DMS53 (cell line): ENCODE results near the gene TEPSIN.

ENCODE experiments used
- DNase-seq: peaks from one replicate; lab custom pipeline; 2025; lab: John Stamatoyannopoulos, UW

Gene TEPSIN

DNA sequence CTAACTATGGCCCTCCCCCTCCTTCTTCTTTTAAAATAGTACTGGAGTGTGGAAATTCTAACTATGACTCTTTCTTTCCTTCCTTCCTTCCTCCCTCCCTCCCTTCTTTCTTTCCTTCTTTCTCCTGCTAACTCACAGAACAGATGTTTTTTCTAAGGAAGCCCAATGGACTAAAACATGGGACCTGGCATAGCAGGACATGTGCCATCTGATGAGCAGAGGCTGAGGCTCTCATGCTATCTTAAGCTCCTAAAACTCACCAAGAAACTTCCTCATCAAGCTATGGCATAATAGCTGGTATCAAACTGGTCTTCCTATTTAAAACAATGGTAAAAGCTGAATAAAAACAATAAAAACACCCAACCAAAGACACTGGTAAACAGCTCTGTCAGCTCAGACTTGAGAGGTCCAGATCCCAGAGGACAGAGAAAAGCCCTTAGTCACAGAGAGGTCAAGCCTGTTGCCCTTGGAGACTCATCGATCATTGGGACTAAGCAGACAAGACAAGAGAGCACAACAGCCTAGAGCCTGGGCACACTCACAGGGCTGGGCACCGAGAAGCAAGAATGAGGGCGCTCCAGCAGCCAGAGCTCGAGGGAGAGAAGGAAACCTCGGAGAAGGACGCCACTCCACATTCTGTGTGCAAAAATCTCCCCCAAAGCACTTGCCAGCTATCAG, 28.7 kb upstream of the TEPSIN start:
- DNase-seq = no peak

DNA sequence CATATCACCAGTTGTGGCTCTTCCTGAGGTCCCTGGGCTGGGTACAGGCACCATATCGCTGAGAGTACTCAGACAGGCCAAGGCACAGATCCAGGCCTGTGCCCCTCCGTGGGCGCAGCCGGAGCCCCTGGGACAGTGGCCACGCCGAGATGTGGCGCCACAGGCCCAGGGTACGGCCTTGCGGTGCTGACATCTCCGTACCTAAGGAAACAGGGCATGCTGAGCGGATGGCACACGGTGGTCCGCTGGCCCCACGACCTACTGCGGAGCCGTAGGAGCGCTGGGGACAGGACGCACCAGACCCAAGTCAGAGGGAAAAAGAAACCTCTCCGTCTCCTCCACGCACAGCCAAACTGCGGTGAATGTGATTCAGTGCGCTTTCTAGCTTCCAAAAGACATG, 26.7 kb upstream of the TEPSIN start:
- no peak for DNase-seq

DNA sequence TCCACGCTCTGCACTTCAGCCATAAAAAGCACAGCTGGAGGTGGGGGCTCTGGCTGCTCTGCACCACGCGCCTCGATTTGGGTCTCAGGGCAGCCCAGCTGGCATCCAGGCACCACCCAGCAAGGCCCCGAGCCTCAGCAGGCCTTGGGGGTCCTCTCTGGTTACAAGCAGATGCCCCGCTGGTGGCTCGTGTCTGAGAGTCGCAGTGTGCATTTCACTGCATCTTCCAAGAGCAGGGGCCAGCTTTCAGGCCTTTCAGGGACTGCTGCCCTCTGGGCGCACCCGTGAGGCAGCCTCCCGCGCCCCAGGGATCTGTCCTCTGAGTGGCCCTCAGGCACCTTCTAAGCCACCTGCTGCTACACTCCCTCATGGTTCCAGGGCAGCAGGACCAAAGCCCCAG, 25.8 kb upstream of the TEPSIN start:
- no peak for DNase-seq

DNA sequence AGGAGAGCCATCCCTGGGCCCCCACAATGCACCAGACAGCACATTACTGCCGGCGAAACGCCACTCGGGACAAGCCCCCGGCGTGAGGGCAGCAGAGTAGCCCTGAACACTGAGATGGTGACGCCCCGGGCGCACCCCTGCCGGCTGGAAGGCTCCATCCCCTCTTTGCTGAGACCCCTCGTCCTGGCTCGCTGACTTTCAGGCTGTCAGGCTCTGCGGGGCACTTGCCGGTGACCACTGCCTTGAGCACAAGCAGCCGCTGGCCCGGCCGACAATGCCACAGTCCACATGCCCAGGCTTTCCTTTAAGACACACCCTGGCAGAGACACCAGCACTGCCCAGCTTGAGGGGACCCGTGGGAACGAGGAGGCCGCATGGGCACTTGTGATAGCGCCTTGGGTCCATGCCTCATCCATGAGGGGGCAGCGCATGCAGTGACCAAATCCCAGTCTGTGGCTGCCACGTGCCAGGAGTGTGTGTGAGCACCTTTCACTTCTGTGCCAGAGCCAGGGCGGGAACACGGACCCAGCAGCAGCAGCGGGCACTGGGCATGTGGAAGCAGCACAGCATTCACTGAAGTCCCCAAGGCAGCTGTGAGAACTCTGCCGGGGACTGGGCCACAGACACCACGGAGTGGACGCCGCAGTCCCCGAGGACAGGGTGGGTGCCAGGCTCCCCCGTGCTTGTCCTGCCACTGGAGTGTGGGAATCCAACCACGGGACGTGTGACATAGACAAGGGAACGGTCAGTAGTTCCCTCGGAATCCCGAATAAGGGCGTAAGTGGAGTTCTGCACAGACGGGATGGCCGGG, 24.7 kb upstream of the TEPSIN start:
- no peak for DNase-seq

DNA sequence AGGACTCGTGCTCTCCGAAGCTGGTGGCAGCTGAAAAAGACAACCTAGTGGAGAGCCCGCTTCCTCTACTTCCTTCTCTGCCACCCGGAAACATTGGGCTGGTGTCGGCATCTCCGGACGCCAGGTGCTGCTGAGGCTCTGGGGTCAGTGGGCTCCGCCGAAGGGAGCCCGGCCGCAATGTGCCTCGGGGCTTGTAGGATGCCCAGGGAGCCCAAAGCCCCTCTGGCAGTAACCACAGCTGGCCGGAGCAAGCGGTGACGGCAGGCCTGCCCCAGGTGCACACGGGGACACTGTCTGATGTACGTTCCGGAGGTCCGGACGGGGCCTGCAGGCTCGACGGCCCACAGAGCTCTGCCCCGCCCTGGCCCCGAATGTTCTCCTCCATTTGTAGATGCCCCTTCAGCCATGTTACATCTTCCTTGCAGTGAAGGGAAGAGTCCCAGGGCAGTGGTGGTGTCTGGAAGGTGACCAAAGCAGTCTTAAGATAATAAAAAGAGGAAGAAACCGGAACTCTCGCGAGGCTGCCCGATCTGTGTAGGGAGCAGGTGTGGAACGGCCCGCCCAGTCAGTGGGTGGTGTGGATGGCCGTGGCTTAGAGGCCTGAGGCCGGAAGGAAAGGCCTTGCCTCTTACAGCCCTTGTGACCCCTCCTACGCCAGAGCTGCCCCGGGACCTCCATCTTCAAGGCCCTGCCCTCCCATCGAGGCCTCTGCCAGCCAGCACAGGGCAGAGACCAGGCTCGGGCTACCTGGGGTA, 22.9 kb upstream of the TEPSIN start:
- DNase-seq = no peak

DNA sequence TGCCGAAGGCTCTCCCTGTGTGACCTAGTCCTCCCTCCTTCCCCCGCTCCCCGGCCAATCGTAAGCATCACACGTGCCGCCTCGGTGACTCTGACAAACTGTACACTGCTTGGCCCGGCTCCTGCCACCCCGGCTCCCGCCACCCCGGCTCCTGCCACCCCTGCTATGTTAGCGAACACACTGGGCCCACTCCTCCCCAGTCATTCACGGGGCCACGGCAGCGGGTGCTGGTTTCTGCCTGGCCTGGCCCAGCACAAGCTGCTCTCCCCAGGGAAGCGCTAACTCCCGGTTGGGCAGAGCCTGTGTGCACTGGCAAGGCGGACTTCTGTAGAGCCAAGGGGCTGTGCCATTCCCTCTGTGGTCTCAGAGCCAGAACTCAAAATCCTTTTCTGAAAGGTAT, 22.2 kb upstream of the TEPSIN start:
- no peak for DNase-seq

DNA sequence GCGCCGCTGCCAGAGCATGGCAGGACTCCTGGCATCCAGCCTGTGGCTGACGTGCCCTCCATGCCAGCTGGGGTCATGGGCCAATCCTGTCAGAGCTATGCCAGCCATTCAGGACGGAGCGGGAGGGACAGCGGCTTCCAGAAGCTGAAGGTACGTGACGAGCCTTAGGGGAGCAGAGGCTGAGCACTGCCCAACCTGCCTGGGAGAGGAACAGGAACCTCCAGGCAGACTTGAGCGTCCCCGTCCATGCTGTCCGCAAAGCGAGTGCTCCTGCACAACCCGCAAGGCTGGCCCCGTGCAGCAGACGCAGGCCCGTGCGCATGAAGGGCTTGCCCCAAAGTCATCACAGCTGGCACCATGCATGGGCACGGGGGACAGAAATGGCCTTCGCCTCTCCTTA, 21.8 kb upstream of the TEPSIN start:
- no peak for DNase-seq

DNA sequence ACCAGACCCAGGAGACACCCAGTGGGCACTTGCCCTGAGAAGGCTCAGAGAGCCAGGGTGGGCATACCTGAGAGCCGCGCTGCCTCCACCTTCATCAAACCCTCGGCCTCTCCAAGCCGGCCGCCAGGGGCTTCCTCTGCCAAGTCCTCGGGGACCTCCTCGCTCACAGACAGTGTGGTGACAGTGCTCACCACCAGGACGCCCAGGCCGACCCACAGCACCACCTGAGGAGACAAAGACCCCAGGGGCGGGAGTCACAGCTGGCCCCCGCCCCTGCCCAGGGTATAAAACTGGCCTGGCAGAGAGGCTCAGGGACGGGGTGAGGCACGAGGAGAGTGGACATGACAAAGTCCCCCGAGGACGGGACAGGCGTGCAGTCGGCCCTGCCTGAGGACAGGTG, 21.3 kb upstream of the TEPSIN start:
- DNase-seq = no peak

DNA sequence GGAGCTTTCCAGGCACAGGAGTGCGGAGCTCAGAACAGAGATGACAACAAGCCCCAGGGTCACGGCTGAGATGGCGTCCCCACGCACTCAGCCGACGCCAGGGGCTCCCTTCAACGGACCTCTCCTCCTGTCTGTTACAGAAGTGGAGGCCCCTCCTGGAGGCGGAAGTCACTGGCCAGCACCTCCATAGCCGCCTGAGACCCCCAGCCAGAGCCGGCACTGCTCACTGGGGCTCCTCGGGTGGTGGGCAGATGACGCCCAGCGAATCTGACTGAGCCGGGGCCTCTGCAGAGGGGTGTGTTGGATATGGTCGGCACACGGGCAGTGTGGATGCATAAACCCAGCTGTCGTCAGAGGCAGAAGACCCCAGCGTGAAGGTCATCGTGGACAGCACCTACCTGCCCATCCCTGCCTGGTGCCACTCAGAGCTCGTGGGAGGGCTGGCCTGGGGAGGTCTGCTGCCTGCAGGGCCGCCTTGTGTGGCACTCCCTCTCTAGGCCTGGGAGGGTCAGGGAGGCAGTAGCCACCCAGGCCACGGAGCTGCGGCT, 20.3 kb upstream of the TEPSIN start:
- DNase-seq = no peak

DNA sequence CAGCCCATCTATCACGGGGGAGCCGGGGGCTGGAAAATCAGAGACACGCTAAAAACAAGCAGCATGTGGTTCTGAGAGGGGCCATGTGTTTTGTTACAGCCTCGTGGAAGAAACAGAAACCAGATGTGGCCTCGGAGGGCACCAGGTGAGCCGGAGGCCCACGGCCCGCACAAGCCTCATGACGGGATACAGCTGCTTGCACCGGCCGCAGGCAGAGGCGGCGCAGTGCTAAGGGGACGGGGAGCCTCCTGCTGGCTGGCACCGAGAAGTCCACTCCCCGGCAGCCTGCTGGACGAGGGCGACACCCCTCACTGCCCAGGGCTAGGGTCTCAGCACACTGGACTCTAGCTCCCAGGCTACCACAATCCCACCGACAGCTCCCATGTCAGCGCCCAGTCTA, 19.4 kb upstream of the TEPSIN start:
- no peak for DNase-seq

DNA sequence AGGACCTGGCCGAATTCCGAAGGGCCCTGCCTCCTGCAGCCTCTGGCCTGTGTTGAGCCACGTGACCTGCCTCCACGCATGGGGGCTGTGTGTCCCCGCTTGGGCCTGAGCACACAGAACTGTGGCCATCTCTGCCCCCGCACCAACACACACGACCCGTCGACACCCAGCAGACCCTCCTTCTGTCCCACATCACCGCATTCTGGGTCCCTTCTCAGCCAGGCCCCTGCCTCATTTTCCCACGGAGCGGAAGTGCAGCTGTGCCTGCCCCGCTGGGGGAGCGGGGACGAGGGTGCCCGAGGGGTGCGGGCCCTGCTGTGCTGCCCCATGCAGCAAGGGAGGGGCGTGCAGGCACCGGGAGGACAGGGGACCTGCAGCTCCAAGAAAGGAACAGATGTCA, 18.7 kb upstream of the TEPSIN start:
- DNase-seq = no peak

DNA sequence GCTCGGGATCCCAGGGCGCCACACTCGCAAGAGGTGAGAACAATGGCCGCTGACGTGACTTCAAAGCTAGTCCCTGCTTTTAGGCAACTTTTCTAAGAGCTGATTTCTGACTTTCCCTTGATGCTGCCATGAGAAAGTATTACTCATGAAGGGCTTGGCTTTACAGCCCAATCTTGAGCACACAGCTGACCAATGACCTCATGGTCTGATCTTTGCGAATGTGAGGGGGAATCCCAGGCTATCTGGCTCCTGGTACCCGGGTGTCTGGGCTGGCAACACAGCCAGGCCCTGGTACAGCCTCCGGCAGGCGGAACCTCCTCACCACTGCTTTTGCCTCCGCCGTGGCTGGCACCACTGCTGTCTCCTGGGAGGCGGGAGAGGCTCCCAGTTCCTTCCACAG, 17.8 kb upstream of the TEPSIN start:
- no peak for DNase-seq

DNA sequence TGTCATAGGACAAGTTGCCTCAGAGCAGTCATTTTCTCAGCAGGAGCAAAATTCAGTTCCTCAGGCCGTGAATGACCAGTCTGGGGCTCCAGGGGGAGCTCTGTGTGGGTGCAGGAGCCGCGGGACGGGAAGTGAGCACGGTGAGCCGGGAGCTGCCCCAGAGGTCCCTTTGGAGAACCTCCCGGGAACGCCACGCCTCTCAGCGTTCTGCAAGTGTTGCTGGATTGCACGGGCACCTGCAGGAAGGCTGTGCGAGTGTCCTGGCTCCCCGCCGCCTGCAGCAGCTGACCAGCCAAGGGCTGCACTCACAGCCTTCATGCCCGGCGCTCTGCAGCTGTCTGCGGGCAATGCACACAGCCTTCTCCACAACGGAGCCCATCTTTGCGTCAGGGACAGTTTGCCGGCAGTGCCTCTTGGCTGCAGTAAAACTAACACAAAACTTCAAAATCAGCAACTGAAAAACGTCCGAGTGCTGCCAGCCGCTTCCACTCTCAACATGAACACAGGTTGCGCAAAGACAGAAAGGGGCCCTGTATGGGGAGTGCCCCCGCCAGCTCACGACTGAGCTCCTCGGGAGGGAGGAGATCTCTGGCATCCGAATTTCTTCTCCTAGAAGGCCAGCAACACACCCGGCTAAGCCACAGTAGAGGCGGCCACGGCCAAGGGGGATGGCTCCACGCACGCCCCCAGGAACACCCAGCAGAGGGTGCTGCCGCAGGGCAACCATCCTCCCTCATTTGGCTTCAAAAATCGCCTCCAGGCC, 16.3 kb upstream of the TEPSIN start:
- peak; percentile 27 for DNase-seq

DNA sequence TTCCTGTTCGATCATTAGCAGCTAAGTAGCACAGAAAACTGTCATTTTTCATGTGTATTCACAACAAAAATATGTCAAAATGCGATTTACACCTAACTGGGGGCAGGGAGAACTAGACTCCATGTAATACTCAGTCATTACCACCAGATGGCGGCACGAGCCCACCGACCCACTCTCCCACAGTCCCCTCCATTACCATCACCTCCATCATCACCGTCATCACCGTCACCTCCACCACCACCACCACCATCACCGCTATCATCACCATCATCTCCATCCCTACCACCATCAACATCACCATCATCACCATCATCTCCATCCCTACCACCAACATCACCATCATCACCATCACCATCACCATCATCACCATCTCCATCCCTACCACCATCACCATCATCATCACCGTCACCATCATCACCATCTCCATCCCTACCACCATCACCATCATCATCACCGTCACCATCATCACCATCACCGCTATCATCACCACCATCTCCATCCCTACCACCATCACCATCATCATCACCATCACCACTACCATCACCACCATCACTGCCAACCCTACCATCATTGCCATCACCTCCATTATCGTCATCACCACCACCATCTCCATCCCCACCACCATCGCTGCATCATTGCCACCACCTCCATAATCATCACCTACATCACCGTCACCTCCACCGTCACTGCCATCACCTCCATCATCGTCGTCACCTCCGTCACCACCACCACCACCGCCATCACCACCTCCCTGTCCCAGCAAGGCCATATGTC, 14.7 kb upstream of the TEPSIN start:
- DNase-seq = peak; percentile 52

DNA sequence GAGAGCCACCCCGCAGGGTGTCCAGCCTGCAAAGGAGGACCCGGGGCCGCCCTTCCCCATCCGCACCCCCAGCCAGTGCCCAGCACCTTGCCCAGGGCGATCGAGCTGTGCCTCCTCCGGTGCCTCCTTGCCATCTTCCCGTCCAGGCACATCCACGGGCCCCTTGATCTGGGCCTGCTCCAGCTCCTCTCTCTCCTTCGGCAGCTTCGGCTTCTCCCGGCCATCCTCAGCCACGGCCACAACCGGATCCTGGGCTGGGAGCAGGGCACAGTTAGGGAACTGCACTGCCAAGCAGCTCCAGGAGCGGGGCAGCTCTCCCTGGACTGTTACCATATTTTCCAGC, 14.1 kb upstream of the TEPSIN start:
- DNase-seq = no peak

DNA sequence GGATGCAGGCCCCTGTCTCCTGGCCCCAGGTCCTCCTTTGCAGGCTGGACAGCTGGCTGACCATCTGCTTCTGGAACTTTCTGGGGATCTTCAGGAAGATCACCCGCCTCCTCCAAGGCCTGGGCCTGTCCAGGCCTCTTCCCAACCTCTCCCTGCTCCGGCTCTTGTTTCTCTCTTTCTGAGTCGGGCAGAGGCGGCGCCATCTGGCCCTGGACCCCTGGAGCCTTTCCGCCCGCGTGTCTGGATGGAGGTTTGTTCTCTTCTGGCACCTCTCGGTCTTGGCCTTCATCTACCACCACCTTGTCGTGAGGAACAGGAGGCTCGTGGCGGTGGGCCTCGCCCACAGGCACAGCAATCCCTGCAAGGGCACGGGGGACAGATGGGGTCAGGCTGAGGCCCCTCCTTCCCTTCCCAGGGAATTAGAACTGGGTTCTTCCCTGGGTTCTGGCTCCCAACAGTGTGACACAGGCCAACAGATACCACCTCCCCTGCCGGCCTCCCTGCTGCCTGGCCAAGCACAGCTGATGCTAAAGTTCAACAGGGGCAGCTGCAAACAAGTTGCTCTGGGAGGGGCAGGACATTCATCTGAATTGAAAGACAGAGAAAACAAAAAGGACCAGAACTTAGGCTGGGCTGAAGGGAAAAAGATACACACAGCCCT, 13.6 kb upstream of the TEPSIN start:
- DNase-seq = no peak

DNA sequence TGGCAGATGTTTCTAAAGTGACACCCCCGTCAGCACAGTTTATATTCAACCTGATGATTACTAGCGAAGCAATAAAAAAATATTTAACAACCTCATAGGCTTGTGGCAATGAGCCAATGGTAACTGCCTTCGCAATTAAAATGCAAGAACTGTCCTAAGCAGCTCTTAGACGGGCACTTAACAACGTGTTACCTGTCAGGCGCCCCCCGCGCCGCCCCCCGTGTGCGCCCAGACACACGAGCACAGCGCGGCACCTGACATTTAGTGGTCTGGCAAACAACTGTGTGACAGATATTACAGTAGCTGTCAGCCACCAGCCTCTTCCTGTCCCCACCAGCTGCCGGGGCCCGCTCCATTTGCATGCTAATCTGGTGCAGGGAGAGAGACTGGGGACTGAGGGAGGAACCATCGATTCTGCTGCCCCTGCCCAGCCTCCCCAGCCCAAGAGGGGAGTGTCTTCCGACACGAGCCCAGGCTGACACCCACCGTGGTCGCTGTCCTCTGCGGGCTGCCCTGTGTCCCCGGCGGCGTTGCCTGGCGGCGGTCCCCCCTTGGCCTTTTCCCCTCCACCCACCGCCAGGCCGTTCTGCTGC, 12.9 kb upstream of the TEPSIN start:
- DNase-seq = no peak

DNA sequence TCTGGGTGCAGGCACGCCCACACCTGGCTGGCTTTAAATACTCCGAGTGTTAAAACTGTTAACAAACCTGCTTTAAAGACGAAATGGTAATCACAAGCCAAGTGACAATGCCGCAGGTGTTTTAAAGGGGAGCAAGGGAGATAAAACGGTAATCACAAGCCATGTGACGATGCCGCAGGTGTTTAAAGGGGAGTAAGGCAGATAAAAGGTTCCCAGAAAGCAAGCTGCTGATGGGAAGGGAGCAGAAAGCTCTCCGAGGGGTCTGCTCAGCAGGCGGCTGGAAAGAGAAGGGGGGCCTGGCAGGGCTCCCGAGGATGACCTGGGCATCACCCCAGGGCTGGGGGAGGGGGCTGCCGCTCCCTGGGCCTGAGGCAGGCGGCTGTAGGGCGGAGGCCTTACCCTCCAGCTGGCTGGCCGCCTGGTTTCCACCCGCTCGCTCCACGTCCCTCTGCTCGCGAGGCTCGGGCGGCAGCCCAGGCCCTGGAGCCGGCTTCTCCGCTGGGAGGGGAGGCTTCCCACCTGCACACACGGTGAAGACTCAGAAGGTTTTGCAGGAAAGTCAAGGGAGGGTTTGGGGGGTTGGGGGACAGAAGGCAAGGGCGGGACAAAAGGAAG, 12.3 kb upstream of the TEPSIN start:
- no peak for DNase-seq

DNA sequence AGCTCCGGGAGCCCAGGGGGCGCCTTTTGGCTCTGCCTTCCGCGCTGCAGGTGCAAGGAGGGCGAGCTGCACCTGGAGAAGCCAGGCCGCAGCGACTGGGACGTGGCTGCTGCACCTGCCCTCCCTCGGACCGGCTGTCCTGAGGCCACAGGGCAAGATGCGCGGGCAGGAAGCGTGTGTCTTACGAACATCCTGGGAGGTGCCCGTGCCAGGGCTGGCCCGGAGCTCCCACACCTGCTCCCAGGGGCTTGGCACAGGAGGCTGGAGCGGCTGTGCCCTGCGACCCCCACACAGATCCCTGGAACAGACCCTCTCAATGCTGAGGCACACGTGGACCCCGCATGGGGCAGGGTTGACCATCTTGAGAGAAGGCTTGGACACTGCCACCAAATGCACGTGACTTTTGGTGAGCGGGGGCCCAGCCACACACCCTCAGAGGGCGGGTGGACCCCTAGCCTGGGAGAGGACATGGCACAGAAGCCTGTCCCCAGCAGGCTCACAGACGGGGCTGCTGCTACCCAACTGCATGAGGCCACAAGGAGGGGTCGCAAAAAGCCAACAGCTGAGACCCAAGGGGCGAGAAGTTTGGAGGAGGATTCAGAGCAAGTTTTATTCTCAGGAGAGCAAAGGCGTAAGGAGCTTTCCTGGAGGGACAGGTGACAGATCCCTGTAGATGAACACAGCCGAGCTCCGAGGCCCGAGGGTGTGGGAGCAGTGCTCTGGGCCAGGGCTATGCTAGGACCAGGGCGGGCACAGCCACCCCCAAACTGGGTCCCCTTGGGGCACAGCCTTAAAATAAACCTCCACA, 11.6 kb upstream of the TEPSIN start:
- no peak for DNase-seq
